ENCODE data around the gene PRKCZ. TPM values are rescaled to one million over a fixed set of nuclear protein-coding genes. Genes with fewer than 3 reads are reported as not detected.

PRKCZ gene
- total and polyA plus RNA-seq, 9 of the 15 experiments (the other 6 are each of a cell fraction or from before 2014, with no cell fraction given), result 0.07 to 3.1 (median 1.3) TPM

DNA sequence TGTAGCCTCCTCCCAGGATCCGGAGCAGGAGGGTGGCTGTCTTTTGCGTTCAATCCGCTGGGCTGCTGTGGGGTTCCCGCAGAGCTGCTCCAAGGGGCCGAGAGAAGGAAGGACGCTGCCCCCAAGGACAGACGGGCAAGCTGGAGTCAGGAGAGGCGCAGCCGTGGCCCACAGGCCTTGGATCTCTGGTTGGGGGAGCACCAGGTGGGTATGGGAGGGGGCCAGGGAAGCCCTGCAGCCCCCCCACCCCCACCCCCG is 162.0 kb downstream of the PRKCZ start:
- Histone ChIP-seq H3K27me3 (ENCODE audit: control insufficient read depth in 2 of 2, insufficient read depth in 2 of 2, low read length in 2 of 2) (no peaks in the 10 kb centered on the region), H3K9me1 (ENCODE audit: control insufficient read depth, insufficient read depth, low read length) (no peaks in the 10 kb centered on the region), H4K20me1 (replicated peaks; ENCODE audit: control insufficient read depth, insufficient read depth, low read length) (no peaks in the 10 kb centered on the region), H3K79me2 (ENCODE audit: control insufficient read depth, insufficient read depth, low read length) (no peaks in the 10 kb centered on the region), H3K27ac (ENCODE audit: extremely low read depth, low read depth, low read length) (peak overlapping the region; percentile 57; the same call in 1 of the 3 replicates), H2AFZ (ENCODE audit: low read depth, low read length) (peak overlapping the region; percentile 98), H3K4me1 (replicated peaks in 1 of 2; ENCODE audit: control insufficient read depth in 2 of 2, insufficient read depth in 2 of 2, low read length in 2 of 2) (peaks cover 26 to 85% of the 10 kb centered on the region in 2 experiments), H3K9ac (ENCODE audit: insufficient read depth in 1 of 2, low read depth in 2 of 2, low read length in 2 of 2) (peak overlapping the region in 1 of 2 experiments; percentile 83; a peak in 3 of 4 replicates), H3K4me2 (ENCODE audit: insufficient read depth, low read length) (peak overlapping the region; percentile 69; the same call in 1 of the 2 replicates), H3K9me3 (replicated peaks; ENCODE audit: control insufficient read depth, insufficient read depth, low read depth, low read length) (no peaks in the 10 kb centered on the region), H3K36me3 (ENCODE audit: control insufficient read depth, insufficient read depth, low read length) (no peaks in the 10 kb centered on the region), H3K4me3 (no peak overlapping the region)
- POLR2A ChIA-PET, result interaction anchor here (0.7 to 1.4 kb wide), 4 partner anchors 12 to 268 kb away, joined by 4 to 6 read pairs (median 5); no protein-coding TSS in a partner anchor
- WGBS (ENCODE audit: insufficient coverage, low coverage, missing lambda C conversion rate), result 89% methylated on average over 3 of the region's 10 CpGs
- FAIRE-seq, result no peak
- ATAC-seq, result no peak
- DNase-seq (ENCODE audit: extremely low read depth in 1 of 4, low spot score in 3 of 4), result no peak
- intact Hi-C loops (cut with micrococcal nuclease) (no loop called here), in situ Hi-C loops (cut with MboI) (no loop called here)
- BruUV-seq (replicated peaks), result no TSS peak
- TF ChIP-seq CREB1 (IDR thresholded peaks at IDR 0.05), result no peak
- TF ChIP-seq CREB1 (CRISPR knock-in tag; IDR thresholded peaks at IDR 0.05), result no peak
- TF ChIP-seq ZNF3 (CRISPR knock-in tag; IDR thresholded peaks at IDR 0.05), result no peak
- TF ChIP-seq, protein P1, sequence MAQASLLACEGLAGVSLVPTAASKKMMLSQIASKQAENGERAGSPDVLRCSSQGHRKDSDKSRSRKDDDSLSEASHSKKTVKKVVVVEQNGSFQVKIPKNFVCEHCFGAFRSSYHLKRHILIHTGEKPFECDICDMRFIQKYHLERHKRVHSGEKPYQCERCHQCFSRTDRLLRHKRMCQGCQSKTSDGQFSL (CRISPR knock-in tag; IDR thresholded peaks at IDR 0.05), result peak; percentile 78
- TF ChIP-seq, protein P1 (tag; IDR thresholded peaks at IDR 0.05), result peak in 1 of 2 experiments; percentile 62; a peak in 1 of 4 replicates
- TF ChIP-seq, protein P2, sequence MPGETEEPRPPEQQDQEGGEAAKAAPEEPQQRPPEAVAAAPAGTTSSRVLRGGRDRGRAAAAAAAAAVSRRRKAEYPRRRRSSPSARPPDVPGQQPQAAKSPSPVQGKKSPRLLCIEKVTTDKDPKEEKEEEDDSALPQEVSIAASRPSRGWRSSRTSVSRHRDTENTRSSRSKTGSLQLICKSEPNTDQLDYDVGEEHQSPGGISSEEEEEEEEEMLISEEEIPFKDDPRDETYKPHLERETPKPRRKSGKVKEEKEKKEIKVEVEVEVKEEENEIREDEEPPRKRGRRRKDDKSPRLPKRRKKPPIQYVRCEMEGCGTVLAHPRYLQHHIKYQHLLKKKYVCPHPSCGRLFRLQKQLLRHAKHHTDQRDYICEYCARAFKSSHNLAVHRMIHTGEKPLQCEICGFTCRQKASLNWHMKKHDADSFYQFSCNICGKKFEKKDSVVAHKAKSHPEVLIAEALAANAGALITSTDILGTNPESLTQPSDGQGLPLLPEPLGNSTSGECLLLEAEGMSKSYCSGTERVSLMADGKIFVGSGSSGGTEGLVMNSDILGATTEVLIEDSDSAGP (CRISPR knock-in tag; IDR thresholded peaks at IDR 0.05), result peak; percentile 5
- TF ChIP-seq ZBTB7A (IDR thresholded peaks at IDR 0.05; ENCODE audit: borderline replicate concordance, control insufficient read depth, low read depth, low read length), result peak; percentile 40; the same call in 1 of the 2 replicates
- CTCF ChIA-PET (ENCODE audit: low intra/inter-chr PET ratio), result no interaction called here
